Hepatocyte (in vitro differentiated cells): ENCODE measurements around the gene VPS4B.

Experiments used
- EZH2 ChIP-seq: fragments of 200-600 bp; sonication (generic); IDR thresholded peaks from 2 replicates; pipeline ENCODE4 v1.6.1; 2016; ENCODE audit warnings: antibody characterized with exemption, mild to moderate bottlenecking, borderline replicate concordance
- EZH2phosphoT487 ChIP-seq: fragments of 200-600 bp; sonication (generic); IDR thresholded peaks from one replicate; pipeline ENCODE4 v1.6.1; 2018; ENCODE audit warnings: antibody characterized with exemption, mild to moderate bottlenecking, low read depth, moderate library complexity; ENCODE audit not compliant: unreplicated experiment, severe bottlenecking
- TF ChIP-seq, protein P1 (sequence below): fragments of 200-600 bp; sonication (generic); IDR thresholded peaks from 2 replicates; pipeline ENCODE4 v1.5.1; 2016; ENCODE audit warnings: antibody characterized with exemption, mild to moderate bottlenecking; ENCODE audit not compliant: poor library complexity

DNA sequence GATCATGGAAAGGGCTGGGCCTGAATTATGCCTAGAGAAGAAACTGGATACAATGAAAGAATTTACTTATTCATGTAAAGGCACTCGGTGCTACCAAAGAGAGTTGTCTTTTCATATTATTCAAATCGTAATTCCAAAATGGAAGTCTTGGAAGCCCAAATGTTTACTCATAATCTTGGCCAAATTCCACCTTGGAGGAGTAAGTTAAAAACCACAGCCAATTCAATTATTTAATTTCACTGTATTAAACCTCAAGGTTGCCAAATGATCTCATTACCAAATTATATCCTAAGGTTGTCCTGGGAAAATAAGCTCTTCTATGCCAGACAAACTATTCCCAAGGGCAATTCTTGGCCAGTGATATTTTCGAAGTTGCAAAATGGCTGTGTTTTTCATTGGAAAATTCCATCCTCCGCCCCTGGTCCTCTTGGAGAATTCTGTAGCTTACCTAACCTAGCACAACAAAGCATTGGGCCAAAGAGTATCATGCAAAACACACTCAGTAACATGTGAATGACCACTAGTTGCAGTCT, 11.1 kb upstream of the VPS4B start:
- TF ChIP-seq, protein P1, sequence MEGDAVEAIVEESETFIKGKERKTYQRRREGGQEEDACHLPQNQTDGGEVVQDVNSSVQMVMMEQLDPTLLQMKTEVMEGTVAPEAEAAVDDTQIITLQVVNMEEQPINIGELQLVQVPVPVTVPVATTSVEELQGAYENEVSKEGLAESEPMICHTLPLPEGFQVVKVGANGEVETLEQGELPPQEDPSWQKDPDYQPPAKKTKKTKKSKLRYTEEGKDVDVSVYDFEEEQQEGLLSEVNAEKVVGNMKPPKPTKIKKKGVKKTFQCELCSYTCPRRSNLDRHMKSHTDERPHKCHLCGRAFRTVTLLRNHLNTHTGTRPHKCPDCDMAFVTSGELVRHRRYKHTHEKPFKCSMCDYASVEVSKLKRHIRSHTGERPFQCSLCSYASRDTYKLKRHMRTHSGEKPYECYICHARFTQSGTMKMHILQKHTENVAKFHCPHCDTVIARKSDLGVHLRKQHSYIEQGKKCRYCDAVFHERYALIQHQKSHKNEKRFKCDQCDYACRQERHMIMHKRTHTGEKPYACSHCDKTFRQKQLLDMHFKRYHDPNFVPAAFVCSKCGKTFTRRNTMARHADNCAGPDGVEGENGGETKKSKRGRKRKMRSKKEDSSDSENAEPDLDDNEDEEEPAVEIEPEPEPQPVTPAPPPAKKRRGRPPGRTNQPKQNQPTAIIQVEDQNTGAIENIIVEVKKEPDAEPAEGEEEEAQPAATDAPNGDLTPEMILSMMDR: no peak
- TF ChIP-seq EZH2 (no peak), EZH2phosphoT487 (no peak)
